Activated CD4-positive, alpha-beta T cell treated with anti-CD3 and anti-CD28 coated beads for 36 hours (primary cell): ENCODE data around the gene MYO1C. TPM values are rescaled to one million over a fixed set of nuclear protein-coding genes. Genes with fewer than 3 reads are reported as not detected.
"Not testable (repeated sequence)": the region's sequence is repeated elsewhere in the genome, so short reads cannot be mapped to it uniquely, and the experiment has no call there.

Experiments used
- ATAC-seq: fragments of 200-7000 bp; cut with Tn5 transposase; one replicate; pipeline ENCODE4 v1.10.0; 2021; ENCODE audit warnings: mild to moderate bottlenecking, moderate library complexity
- CTCF ChIA-PET: fragments of 350-600 bp; sonication (Branson Sonifier 250); formaldehyde crosslinking; loops from one replicate; lab custom pipeline; 2021; ENCODE audit warnings: antibody characterized with exemption; lab: Charles Lee
- POLR2A ChIA-PET: fragments of 350-600 bp; sonication (Branson Sonifier 250); formaldehyde crosslinking; loops from one replicate; lab custom pipeline; 2021; ENCODE audit warnings: antibody characterized with exemption, inconsistent platforms; lab: Charles Lee
- DNase-seq: peaks from one replicate; pipeline ENCODE4 v3.0.0-alpha.2; 2020
- H3K27ac Mint-ChIP-seq: one replicate; pipeline ENCODE4 v1.8.0; 2021; ENCODE audit warnings: mixed read lengths
- H3K27me3 Mint-ChIP-seq: one replicate; pipeline ENCODE4 v1.8.0; 2021; ENCODE audit warnings: mixed read lengths
- H3K36me3 Mint-ChIP-seq: one replicate; pipeline ENCODE4 v1.8.0; 2021; ENCODE audit warnings: low read depth, mixed read lengths
- H3K4me1 Mint-ChIP-seq: one replicate; pipeline ENCODE4 v1.8.0; 2021; ENCODE audit warnings: mixed read lengths
- H3K4me3 Mint-ChIP-seq: one replicate; pipeline ENCODE4 v1.8.0; 2021; ENCODE audit warnings: mild to moderate bottlenecking, moderate library complexity, mixed read lengths
- H3K9me3 Mint-ChIP-seq: one replicate; pipeline ENCODE4 v1.8.0; 2021; ENCODE audit warnings: low read depth, mixed read lengths
- intact Hi-C, 2 experiments: fragments of 100-400 bp; cut with DNase I in 1 of 2; cut with micrococcal nuclease in 1 of 2; formaldehyde crosslinking; loops; one replicate each; pipeline versions ENCODE4 v1.14.2 to v1.15.1; 2022 to 2024; cut with DNase I, micrococcal nuclease
- total RNA-seq, 2 experiments: library from RNA; stranded (reverse); gene quantifications; one replicate each; pipeline ENCODE4 v1.2.3, GENCODE V29; 2021

The MYO1C gene
- total RNA-seq, 2 experiments from 2014 or later: 21.7 to 24.1 TPM

DNA sequence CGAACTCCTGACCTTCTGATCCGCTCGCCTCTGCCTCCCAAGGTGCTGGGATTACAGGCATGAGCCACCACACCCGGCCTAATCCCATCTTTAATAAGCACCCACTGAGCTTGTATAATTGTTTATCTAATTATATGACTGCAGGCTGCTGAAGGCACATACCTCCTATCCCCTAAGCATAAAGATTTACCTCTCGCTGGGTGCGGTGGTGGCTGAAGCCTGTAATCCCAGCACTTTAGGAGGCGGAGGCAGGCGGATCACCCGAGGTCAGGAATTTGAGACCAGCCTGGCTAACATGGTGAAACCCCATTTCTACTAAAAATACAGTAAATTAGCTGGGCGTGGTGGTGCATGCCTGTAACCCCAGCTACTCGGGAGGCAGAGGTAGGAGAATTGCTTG, 72.3 kb downstream of the MYO1C start:
- Mint-ChIP-seq H3K9me3 (no peaks in the 10 kb centered on the region), H3K27me3 (no peaks in the 10 kb centered on the region), H3K4me3 (no peak overlapping the region), H3K36me3 (peaks cover 26% of the 10 kb centered on the region), H3K27ac (no peak overlapping the region), H3K4me1 (peaks cover 17% of the 10 kb centered on the region)
- DNase-seq: no peak
- CTCF ChIA-PET: interaction anchor here (0.6 kb wide), 1 partner anchor 19 kb away, joined by 3 read pairs; no protein-coding TSS in a partner anchor
- intact Hi-C loops: no loop called here
- no peak for ATAC-seq
- POLR2A ChIA-PET: no interaction called here

DNA sequence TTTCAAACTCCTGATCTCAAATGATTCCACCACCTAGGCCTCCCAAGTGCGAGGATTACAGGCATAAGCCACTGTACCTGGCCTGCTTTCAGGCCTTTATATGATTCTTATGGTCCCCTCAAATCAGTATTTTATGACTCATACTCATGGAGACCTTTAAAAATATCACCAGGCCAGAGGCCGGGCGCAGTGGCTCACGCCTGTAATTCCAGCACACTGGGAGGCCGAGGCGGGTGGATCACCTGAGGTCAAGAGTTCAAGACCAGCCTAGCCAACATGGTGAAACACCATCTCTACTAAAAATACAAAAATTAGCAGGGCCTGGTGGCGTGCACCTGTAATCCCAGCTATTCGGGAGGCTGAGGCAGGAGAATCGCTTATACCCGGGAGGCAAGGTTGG, 74.0 kb downstream of the MYO1C start:
- H3K9me3 Mint-ChIP-seq, intact Hi-C loops: not testable (repeated sequence)
- CTCF ChIA-PET: interaction anchor here (2.5 kb wide), 1 partner anchor 53 kb away, joined by 13 read pairs; no protein-coding TSS in a partner anchor

DNA sequence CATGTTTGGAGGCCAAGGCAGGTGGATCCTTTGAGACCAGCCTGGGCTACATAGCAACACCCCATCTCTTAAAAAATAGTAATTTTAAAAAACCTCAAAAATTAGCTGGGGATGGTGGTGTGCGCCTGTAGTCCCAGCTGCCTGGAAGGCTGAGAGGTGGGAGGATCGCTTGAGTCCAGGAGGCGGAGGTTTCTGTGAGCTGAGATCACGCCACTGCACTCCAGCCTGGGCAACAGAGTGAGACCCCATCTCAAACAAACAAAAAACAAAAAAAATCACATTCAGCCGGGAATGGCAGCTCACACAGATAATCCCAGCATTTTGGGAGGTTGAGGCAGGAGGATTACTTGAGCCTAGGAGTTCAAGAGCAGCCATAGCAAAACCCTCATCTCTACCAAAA, 76.1 kb downstream of the MYO1C start:
- H3K9me3 Mint-ChIP-seq: no peaks in the 10 kb centered on the region
- no peaks in the 10 kb centered on the region for H3K4me1 Mint-ChIP-seq
- no peak for DNase-seq
- ChIA-PET POLR2A (interaction anchor here (0.6 kb wide), 1 partner anchor 63 kb away, joined by 4 read pairs; no protein-coding TSS in a partner anchor), CTCF (interaction anchor here (0.8 to 2.5 kb wide), 3 partner anchors 51 to 320 kb away, joined by 3 to 13 read pairs (median 4); no protein-coding TSS in a partner anchor)
- ATAC-seq: no peak
- intact Hi-C loops: no loop called here
- no peaks in the 10 kb centered on the region for H3K27me3 Mint-ChIP-seq
- H3K36me3 Mint-ChIP-seq: peaks cover 5% of the 10 kb centered on the region
- H3K27ac Mint-ChIP-seq: no peak overlapping the region
- H3K4me3 Mint-ChIP-seq: no peak overlapping the region

More for the DNA sequence above, 74.0 kb downstream of the MYO1C start:
- peaks cover 22% of the 10 kb centered on the region for H3K36me3 Mint-ChIP-seq
- H3K4me1 Mint-ChIP-seq, ATAC-seq, DNase-seq, H3K27ac Mint-ChIP-seq, H3K4me3 Mint-ChIP-seq, H3K27me3 Mint-ChIP-seq: not testable (repeated sequence)
- POLR2A ChIA-PET: interaction anchor here (0.6 kb wide), 1 partner anchor 896 kb away, joined by 6 read pairs; no protein-coding TSS in a partner anchor

DNA sequence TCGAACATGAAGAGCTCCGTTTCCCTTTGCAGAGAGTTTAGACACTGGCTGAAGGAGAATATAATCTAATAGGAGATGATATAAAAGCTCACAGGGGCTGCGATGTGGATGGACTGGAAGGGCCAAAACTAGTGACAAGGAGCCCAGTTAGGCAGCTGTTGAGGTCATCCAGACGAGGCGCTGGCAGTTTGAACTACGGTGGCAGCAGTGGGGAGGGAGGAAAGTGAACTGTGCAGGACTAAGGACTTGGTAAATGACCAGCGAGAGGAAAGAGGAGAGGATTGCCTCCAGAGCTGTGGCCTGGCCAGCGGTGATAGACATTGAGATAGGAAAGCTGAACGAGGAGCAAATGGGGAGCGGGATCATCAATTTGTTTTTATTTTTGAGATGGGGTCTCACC, 77.9 kb downstream of the MYO1C start:
- no peaks in the 10 kb centered on the region for H3K27me3 Mint-ChIP-seq
- no peaks in the 10 kb centered on the region for H3K4me1 Mint-ChIP-seq
- H3K36me3 Mint-ChIP-seq: peaks cover 2% of the 10 kb centered on the region
- CTCF ChIA-PET: interaction anchor here (0.6 to 1.3 kb wide), 5 partner anchors 49 to 119 kb away, joined by 3 to 5 read pairs (median 3); no protein-coding TSS in a partner anchor
- intact Hi-C loops: no loop called here
- POLR2A ChIA-PET: interaction anchor here (1.5 kb wide), 1 partner anchor 15 kb away, joined by 3 read pairs; the partner anchor contains the start of gene YWHAE
- DNase-seq (no peak), ATAC-seq (no peak)
- H3K27ac Mint-ChIP-seq: no peak overlapping the region
- H3K4me3 Mint-ChIP-seq: no peak overlapping the region
- H3K9me3 Mint-ChIP-seq: no peaks in the 10 kb centered on the region

Other genes with a start within 250 kb of the MYO1C start
- gene BHLHA9, start 222.2 kb downstream of the MYO1C start, total RNA-seq: not detected
- not detected for gene TRARG1, start 213.0 kb downstream of the MYO1C start, total RNA-seq
- gene YWHAE, start 92.5 kb downstream of the MYO1C start, total RNA-seq: 100 to 1,000 TPM; 520 to 553 TPM
- 10 to 100 TPM; 10.1 to 11.6 TPM for gene CRK, start 36.5 kb downstream of the MYO1C start, total RNA-seq
- 10 to 100 TPM; 18.5 to 27.3 TPM for gene INPP5K, start 23.9 kb upstream of the MYO1C start, total RNA-seq
- 10 to 100 TPM; 43.8 to 44.0 TPM for gene PITPNA, start 70.1 kb upstream of the MYO1C start, total RNA-seq
- 1 to 10 TPM in 1 of 2 experiments, under 1 TPM in 1; 0.76 to 1.1 TPM for gene SLC43A2, start 136.1 kb upstream of the MYO1C start, total RNA-seq
- gene SCARF1, start 153.0 kb upstream of the MYO1C start, total RNA-seq: 1 to 10 TPM in 1 of 2 experiments, under 1 TPM in 1; 0.98 to 1.2 TPM
- 1 to 10 TPM; 2.1 to 2.6 TPM for gene RILP, start 157.2 kb upstream of the MYO1C start, total RNA-seq
- gene PRPF8, start 192.2 kb upstream of the MYO1C start, total RNA-seq: 100 to 1,000 TPM; 391 to 425 TPM
- under 1 TPM; 0.30 to 0.39 TPM for gene TLCD2, start 217.7 kb upstream of the MYO1C start, total RNA-seq
- 1 to 10 TPM; 6.9 to 8.6 TPM for gene WDR81, start 232.0 kb upstream of the MYO1C start, total RNA-seq